HCT116 (cell line): Measurements from ENCODE around the gene PACS2.

Experiments used
- CBX3 ChIP-seq: IDR thresholded peaks from 2 replicates; pipeline ENCODE4 v1.6.1; 2012; ENCODE audit warnings: low read depth
- CTCF ChIP-seq, 3 experiments: fragments of 200-600 bp in 1 of 3; sonication (generic) in 1 of 3; IDR thresholded peaks in 2 of 3; conservative IDR thresholded peaks in 1 of 3; 2 replicates each; pipeline ENCODE4 v1.5.1; 2012 to 2017; ENCODE audit warnings: low read depth in 2 of 3, low read length in 2 of 3, antibody characterized with exemption in 1 of 3, borderline replicate concordance in 1 of 3, control low read depth in 1 of 3, mild to moderate bottlenecking in 1 of 3, mixed read lengths in 1 of 3, mixed run types in 1 of 3, moderate library complexity in 1 of 3; ENCODE audit not compliant: insufficient read depth in 1 of 3
- EZH2 ChIP-seq: fragments of 200-600 bp; sonication (generic); IDR thresholded peaks from 2 replicates; pipeline ENCODE4 v1.6.1; 2017; ENCODE audit warnings: antibody characterized with exemption, mixed run types
- EZH2phosphoT487 ChIP-seq: fragments of 200-600 bp; IDR thresholded peaks from 2 replicates; pipeline ENCODE4 v1.6.1; 2018; ENCODE audit warnings: antibody characterized with exemption, borderline replicate concordance
- POLR2A ChIP-seq: IDR thresholded peaks from 2 replicates; pipeline ENCODE4 v1.7.0; 2011; ENCODE audit warnings: borderline replicate concordance; ENCODE audit not compliant: insufficient read depth, insufficient read length; ENCODE audit errors: extremely low read depth
- POLR2AphosphoS5 ChIP-seq: IDR thresholded peaks from 2 replicates; pipeline ENCODE4 v1.6.1; 2011; ENCODE audit warnings: mild to moderate bottlenecking, low read depth, low read length, moderate library complexity
- RAD21 ChIP-seq: IDR thresholded peaks from 2 replicates; pipeline ENCODE4 v1.6.1; 2012; ENCODE audit warnings: low read depth, mild to moderate bottlenecking
- SRF ChIP-seq: IDR thresholded peaks from 2 replicates; pipeline ENCODE4 v1.6.1; 2012; ENCODE audit warnings: low read depth
- YY1 ChIP-seq: IDR thresholded peaks from 2 replicates; pipeline ENCODE4 v1.6.1; 2011; ENCODE audit warnings: low read length, low read depth, moderate library complexity, mild to moderate bottlenecking; ENCODE audit not compliant: insufficient replicate concordance; ENCODE audit errors: extremely low read depth
- TF ChIP-seq, protein P1 (sequence below): IDR thresholded peaks from 2 replicates; pipeline ENCODE4 v1.6.1; 2012; ENCODE audit warnings: low read depth

DNA sequence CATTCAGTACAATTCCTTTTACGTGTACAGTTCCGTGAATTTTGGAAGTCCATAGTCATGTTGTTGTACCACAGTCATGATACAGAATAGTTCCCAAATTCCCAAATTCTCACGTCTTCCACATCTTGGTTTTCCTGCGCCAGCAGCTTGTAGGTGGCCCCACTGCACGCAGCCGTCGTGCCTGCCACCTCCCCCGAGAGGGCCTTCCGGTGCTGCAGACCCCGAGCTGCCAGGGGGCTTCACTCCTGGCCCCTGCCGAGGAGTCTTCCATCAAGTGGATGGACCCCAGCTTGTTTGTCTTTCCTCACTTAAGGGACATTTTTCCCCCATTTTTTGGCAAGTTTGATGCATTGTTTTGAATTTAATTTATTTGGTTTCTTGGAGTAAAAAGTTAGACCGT lies 121.9 kb downstream of the PACS2 start:
- TF ChIP-seq CTCF (IDR thresholded peaks at IDR 0.05 in 2 of 3, conservative IDR thresholded peaks at IDR 0.05 in 1 of 3; ENCODE audit: borderline replicate concordance in 1 of 3, insufficient read depth in 1 of 3, low read depth in 2 of 3, low read length in 2 of 3) (no peak), EZH2 (no peak), YY1 (no peak), CBX3 (no peak), POLR2A (no peak), SRF (no peak), POLR2AphosphoS5 (no peak), RAD21 (no peak), EZH2phosphoT487 (no peak)
- TF ChIP-seq, protein P1, sequence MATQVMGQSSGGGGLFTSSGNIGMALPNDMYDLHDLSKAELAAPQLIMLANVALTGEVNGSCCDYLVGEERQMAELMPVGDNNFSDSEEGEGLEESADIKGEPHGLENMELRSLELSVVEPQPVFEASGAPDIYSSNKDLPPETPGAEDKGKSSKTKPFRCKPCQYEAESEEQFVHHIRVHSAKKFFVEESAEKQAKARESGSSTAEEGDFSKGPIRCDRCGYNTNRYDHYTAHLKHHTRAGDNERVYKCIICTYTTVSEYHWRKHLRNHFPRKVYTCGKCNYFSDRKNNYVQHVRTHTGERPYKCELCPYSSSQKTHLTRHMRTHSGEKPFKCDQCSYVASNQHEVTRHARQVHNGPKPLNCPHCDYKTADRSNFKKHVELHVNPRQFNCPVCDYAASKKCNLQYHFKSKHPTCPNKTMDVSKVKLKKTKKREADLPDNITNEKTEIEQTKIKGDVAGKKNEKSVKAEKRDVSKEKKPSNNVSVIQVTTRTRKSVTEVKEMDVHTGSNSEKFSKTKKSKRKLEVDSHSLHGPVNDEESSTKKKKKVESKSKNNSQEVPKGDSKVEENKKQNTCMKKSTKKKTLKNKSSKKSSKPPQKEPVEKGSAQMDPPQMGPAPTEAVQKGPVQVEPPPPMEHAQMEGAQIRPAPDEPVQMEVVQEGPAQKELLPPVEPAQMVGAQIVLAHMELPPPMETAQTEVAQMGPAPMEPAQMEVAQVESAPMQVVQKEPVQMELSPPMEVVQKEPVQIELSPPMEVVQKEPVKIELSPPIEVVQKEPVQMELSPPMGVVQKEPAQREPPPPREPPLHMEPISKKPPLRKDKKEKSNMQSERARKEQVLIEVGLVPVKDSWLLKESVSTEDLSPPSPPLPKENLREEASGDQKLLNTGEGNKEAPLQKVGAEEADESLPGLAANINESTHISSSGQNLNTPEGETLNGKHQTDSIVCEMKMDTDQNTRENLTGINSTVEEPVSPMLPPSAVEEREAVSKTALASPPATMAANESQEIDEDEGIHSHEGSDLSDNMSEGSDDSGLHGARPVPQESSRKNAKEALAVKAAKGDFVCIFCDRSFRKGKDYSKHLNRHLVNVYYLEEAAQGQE: no peak
